Glutamatergic neuron (in vitro differentiated cells): ENCODE results near the gene GMIP. TPM values are rescaled to one million over a fixed set of nuclear protein-coding genes. Genes with fewer than 3 reads are reported as not detected.

ENCODE experiments used
- DNase-seq: peaks from one replicate; pipeline ENCODE4 v3.0.0; 2022
- H3K27ac Mint-ChIP-seq: one replicate; pipeline ENCODE4 v1.8.0; 2020; ENCODE audit warnings: mild to moderate bottlenecking, mixed read lengths, inconsistent platforms; ENCODE audit not compliant: unreplicated experiment
- H3K27me3 Mint-ChIP-seq: one replicate; pipeline ENCODE4 v1.8.0; 2020; ENCODE audit warnings: mild to moderate bottlenecking, moderate library complexity, mixed read lengths, inconsistent platforms; ENCODE audit not compliant: unreplicated experiment
- H3K36me3 Mint-ChIP-seq: one replicate; pipeline ENCODE4 v1.8.0; 2020; ENCODE audit warnings: mild to moderate bottlenecking, mixed read lengths, inconsistent platforms; ENCODE audit not compliant: unreplicated experiment
- H3K4me1 Mint-ChIP-seq: one replicate; pipeline ENCODE4 v1.8.0; 2020; ENCODE audit warnings: mild to moderate bottlenecking, low read depth, mixed read lengths, inconsistent platforms; ENCODE audit not compliant: unreplicated experiment
- H3K4me3 Mint-ChIP-seq: one replicate; pipeline ENCODE4 v1.8.0; 2020; ENCODE audit warnings: mild to moderate bottlenecking, mixed read lengths, inconsistent platforms; ENCODE audit not compliant: unreplicated experiment
- H3K9me3 Mint-ChIP-seq: one replicate; pipeline ENCODE4 v1.8.0; 2020; ENCODE audit warnings: mild to moderate bottlenecking, moderate library complexity, mixed read lengths, inconsistent platforms; ENCODE audit not compliant: unreplicated experiment
- total RNA-seq: library from RNA; stranded (reverse); fragmentation: NEBNext Ultra II Directional; extraction: Animal tissue kit (Norgen Biotek cat#: 25700); gene quantifications from one replicate; pipeline ENCODE4 v1.2.1, GENCODE V29; 2021; ENCODE audit not compliant: unreplicated experiment
- TF ChIP-seq, protein P1 (sequence below): fragments of 200-600 bp; sonication (generic); IDR thresholded peaks from one replicate; pipeline ENCODE4 v1.5.0; 2021; ENCODE audit not compliant: partially characterized antibody, unreplicated experiment

The GMIP gene
- total RNA-seq, 1 donor from 2014 or later = 204 TPM

DNA sequence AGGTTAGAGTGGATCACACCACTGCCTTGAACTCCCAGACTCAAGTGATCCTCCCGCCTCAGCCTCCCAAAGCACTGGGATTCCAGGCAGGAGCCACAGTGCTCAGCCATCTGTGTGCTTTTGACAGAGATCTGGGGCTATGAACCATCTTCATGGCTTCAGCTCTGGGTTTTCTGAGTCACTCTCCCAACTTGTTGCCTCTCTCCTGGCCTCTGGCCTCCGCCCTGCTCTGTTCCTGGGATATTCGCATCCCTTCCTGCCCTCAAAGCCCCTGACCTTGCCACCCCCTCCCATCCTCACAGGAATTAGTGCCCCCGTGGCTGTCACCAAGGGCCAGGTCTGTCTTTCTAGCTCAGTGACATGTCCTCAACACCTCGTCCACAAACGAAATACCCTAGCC is 5.7 kb upstream of the GMIP start:
- H3K4me3 Mint-ChIP-seq = no peak overlapping the region
- H3K9me3 Mint-ChIP-seq = peaks cover 8% of the 10 kb centered on the region

DNA sequence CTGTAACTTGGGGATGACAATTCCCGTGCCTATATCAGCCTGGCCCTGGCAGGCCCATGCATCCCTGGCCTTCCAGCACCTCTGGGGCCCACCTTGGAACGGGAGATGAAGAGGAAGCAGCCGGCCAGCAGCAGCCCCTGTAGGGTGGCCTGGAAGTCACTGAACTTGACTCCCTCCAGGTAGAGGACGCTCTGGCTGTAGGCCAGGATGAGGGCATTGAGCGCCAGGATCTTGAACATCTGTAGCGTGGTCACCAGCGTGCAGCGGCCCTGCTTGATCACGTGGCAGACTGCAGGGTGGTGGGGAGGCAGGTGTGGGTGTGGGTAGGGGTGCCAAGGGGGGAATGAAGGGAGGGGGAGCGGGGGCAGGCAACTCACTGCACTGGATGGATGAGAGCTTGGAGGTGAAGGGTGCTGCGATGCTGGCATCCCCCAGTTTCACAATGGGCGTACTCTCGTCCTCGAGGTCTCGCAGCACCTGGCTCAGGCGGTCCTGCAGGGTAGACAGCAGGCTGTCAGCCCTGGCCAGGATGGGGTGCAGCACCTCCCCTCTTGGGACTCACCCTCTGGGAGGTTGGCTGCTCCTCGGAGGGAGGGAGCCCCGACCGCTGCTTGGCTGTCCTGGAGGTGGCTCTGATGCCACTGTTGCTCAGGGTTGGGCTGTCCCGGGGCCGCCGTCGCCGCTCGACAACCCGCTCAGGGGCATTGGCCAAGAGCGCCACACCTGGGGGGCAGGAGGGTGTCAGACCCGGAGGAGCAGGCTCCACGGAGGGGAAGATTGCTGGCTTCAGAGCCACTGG is 3.8 kb upstream of the GMIP start:
- Mint-ChIP-seq H3K36me3 (no peaks in the 10 kb centered on the region), H3K9me3 (peaks cover 16% of the 10 kb centered on the region), H3K4me3 (no peak overlapping the region), H3K27me3 (peaks cover 11% of the 10 kb centered on the region), H3K4me1 (peaks cover 9% of the 10 kb centered on the region), H3K27ac (no peak overlapping the region)
- no peak for DNase-seq
- TF ChIP-seq, protein P1, sequence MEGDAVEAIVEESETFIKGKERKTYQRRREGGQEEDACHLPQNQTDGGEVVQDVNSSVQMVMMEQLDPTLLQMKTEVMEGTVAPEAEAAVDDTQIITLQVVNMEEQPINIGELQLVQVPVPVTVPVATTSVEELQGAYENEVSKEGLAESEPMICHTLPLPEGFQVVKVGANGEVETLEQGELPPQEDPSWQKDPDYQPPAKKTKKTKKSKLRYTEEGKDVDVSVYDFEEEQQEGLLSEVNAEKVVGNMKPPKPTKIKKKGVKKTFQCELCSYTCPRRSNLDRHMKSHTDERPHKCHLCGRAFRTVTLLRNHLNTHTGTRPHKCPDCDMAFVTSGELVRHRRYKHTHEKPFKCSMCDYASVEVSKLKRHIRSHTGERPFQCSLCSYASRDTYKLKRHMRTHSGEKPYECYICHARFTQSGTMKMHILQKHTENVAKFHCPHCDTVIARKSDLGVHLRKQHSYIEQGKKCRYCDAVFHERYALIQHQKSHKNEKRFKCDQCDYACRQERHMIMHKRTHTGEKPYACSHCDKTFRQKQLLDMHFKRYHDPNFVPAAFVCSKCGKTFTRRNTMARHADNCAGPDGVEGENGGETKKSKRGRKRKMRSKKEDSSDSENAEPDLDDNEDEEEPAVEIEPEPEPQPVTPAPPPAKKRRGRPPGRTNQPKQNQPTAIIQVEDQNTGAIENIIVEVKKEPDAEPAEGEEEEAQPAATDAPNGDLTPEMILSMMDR = no peak

More for the DNA sequence above, 5.7 kb upstream of the GMIP start:
- H3K27me3 Mint-ChIP-seq = peaks cover 4% of the 10 kb centered on the region
- H3K27ac Mint-ChIP-seq = no peak overlapping the region
- no peak for DNase-seq
- TF ChIP-seq, protein P1 = no peak
- H3K4me1 Mint-ChIP-seq = peaks cover 2% of the 10 kb centered on the region
- no peaks in the 10 kb centered on the region for H3K36me3 Mint-ChIP-seq

DNA sequence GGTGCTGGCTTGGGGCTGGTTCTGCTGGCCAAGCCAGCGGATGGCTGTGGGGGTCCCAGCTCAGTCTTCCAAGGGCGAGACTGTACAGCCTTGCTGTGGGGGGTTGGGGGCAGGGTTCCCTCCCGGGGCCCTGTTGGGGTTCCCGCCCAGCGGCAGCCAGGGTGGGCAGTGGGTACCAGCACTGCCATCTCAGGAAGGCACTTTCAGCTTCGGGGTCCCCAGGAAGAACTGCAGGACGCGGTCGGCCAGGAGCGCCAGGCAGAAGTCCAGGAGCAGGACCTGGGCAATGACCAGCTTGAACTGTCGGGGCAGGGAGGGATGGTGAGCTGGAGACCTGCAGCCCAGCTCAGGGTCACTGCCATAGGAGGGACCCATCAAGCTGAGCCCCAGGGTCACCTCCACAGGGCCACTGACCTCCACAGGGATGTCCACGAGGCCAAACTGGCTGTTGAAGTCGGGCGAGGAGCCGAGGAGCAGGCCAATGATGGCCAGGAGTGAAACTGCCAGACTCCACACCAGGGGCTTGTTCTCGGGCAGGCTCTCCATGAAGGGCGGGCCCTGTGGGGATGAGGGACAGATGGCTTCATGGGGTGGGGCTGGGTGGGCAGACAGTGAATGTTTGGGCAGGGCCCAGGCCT is 1.9 kb upstream of the GMIP start:
- Mint-ChIP-seq H3K36me3 (no peaks in the 10 kb centered on the region), H3K4me1 (peaks cover 13% of the 10 kb centered on the region), H3K27ac (no peak overlapping the region), H3K4me3 (no peak overlapping the region), H3K9me3 (peaks cover 23% of the 10 kb centered on the region), H3K27me3 (peaks cover 13% of the 10 kb centered on the region)
- TF ChIP-seq, protein P1 = no peak
- DNase-seq = no peak

DNA sequence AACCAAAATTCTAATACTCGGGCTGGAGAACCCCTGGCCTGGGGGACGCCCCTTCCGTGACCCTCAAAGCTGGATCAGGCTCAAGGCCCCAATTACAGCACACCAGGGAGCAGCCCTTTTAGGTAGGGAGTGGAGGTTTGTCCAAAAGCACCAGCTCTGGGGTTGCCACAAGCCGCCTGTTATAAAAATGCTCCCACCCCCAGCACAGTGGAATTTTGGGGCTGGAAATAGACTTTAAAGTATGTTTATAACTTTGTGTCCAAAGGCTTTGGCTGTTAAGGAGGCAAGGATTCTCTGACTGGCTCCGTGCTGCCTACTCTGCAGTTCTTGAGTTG is 564 bp upstream of the GMIP start:
- peaks cover 26% of the 10 kb centered on the region for H3K9me3 Mint-ChIP-seq
- H3K4me3 Mint-ChIP-seq = peak overlapping the region; percentile 95
- TF ChIP-seq, protein P1 = peak; percentile 67
- H3K27ac Mint-ChIP-seq = peak overlapping the region; percentile 100
- H3K27me3 Mint-ChIP-seq = peaks cover 13% of the 10 kb centered on the region
- H3K4me1 Mint-ChIP-seq = peaks cover 13% of the 10 kb centered on the region
- H3K36me3 Mint-ChIP-seq = no peaks in the 10 kb centered on the region
- no peak for DNase-seq
